GM23338 (cell line): ENCODE results near the gene FHIP1B. TPM values are rescaled to one million over a fixed set of nuclear protein-coding genes. Genes with fewer than 3 reads are reported as not detected.

ENCODE experiments used
- ATAC-seq: fragments of 200-7000 bp; cut with Tn5 transposase; 3 replicates; pipeline ENCODE4 v1.9.1; 2020
- DNase-seq: peaks from one replicate; pipeline ENCODE4 v3.0.0-alpha.2; 2015; ENCODE audit warnings: low spot score
- H2AFZ ChIP-seq: fragments of 200-600 bp; sonication (generic); 2 replicates; pipeline ENCODE4 v1.8.0; 2016; ENCODE audit warnings: antibody characterized with exemption, mild to moderate bottlenecking, moderate library complexity
- H3F3A ChIP-seq: fragments of 200-600 bp; sonication (generic); replicated peaks from 2 replicates; pipeline ENCODE4 v1.8.0; 2017; ENCODE audit warnings: antibody characterized with exemption, mixed run types, low read depth
- H3K27ac ChIP-seq: fragments of 200-600 bp; sonication (generic); 2 replicates; pipeline ENCODE4 v1.6.1; 2016; ENCODE audit warnings: low read depth
- H3K27me3 ChIP-seq: fragments of 200-600 bp; sonication (generic); 2 replicates; pipeline ENCODE4 v1.8.0; 2016; ENCODE audit warnings: mild to moderate bottlenecking, mixed run types, moderate library complexity; ENCODE audit not compliant: insufficient read depth
- H3K36me3 ChIP-seq: fragments of 200-600 bp; sonication (generic); 2 replicates; pipeline ENCODE4 v1.8.0; 2016; ENCODE audit warnings: mild to moderate bottlenecking; ENCODE audit not compliant: insufficient read depth
- H3K4me1 ChIP-seq: fragments of 200-600 bp; sonication (generic); 2 replicates; pipeline ENCODE4 v1.8.0; 2016; ENCODE audit warnings: mild to moderate bottlenecking, moderate library complexity; ENCODE audit not compliant: insufficient read depth
- H3K4me2 ChIP-seq: fragments of 200-600 bp; sonication (generic); 2 replicates; pipeline ENCODE4 v1.7.1; 2017; ENCODE audit warnings: mixed run types
- H3K4me3 ChIP-seq: fragments of 200-600 bp; sonication (generic); 2 replicates; pipeline ENCODE4 v1.6.1; 2016; ENCODE audit warnings: mixed run types
- H3K79me2 ChIP-seq: fragments of 200-600 bp; sonication (generic); replicated peaks from 2 replicates; pipeline ENCODE4 v1.8.0; 2017; ENCODE audit warnings: mild to moderate bottlenecking; ENCODE audit not compliant: insufficient read depth
- H3K9me2 ChIP-seq: fragments of 200-600 bp; sonication (generic); 2 replicates; pipeline ENCODE4 v1.8.0; 2017; ENCODE audit not compliant: insufficient read depth
- H4K20me1 ChIP-seq: fragments of 200-600 bp; sonication (generic); replicated peaks from 2 replicates; pipeline ENCODE4 v1.8.0; 2017; ENCODE audit warnings: mild to moderate bottlenecking; ENCODE audit not compliant: insufficient read depth
- H3K27ac Mint-ChIP-seq: 2 replicates; pipeline ENCODE4 v1.8.0; 2020; ENCODE audit warnings: inconsistent platforms, mild to moderate bottlenecking, moderate library complexity, mixed read lengths
- H3K27me3 Mint-ChIP-seq: 3 replicates; pipeline ENCODE4 v1.8.0; 2022; ENCODE audit warnings: low read depth, mild to moderate bottlenecking, moderate library complexity, mixed read lengths, inconsistent platforms; ENCODE audit not compliant: insufficient read depth, poor library complexity
- H3K36me3 Mint-ChIP-seq: 3 replicates; pipeline ENCODE4 v1.8.0; 2021; ENCODE audit warnings: low read depth, mild to moderate bottlenecking, inconsistent platforms, moderate library complexity, mixed read lengths
- H3K4me1 Mint-ChIP-seq: 3 replicates; pipeline ENCODE4 v1.8.0; 2020; ENCODE audit warnings: mild to moderate bottlenecking, inconsistent platforms, mixed read lengths
- H3K4me3 Mint-ChIP-seq: 3 replicates; pipeline ENCODE4 v1.8.0; 2021; ENCODE audit warnings: moderate library complexity, mild to moderate bottlenecking, inconsistent platforms, mixed read lengths
- H3K9me3 Mint-ChIP-seq: 3 replicates; pipeline ENCODE4 v1.8.0; 2020; ENCODE audit warnings: moderate library complexity, mild to moderate bottlenecking, inconsistent platforms, mixed read lengths
- CREB1 ChIP-seq: fragments of 250-450 bp; sonication (Bioruptor Pico); IDR thresholded peaks from 2 replicates; pipeline ENCODE4 v1.5.0; 2020; ENCODE audit warnings: low read depth, mild to moderate bottlenecking, moderate library complexity
- EZH2 ChIP-seq: fragments of 200-600 bp; sonication (generic); IDR thresholded peaks from one replicate; pipeline ENCODE4 v1.8.0; 2017; ENCODE audit warnings: antibody characterized with exemption, mild to moderate bottlenecking, low read depth; ENCODE audit not compliant: unreplicated experiment
- EZH2phosphoT487 ChIP-seq: fragments of 200-600 bp; sonication (generic); IDR thresholded peaks from one replicate; pipeline ENCODE4 v1.8.1; 2018; ENCODE audit warnings: antibody characterized with exemption; ENCODE audit not compliant: unreplicated experiment
- JUNB ChIP-seq: IDR thresholded peaks from one replicate; pipeline ENCODE4 v1.6.1; 2016; ENCODE audit warnings: antibody characterized with exemption; ENCODE audit not compliant: unreplicated experiment
- NANOG ChIP-seq: IDR thresholded peaks from 2 replicates; pipeline ENCODE4 v1.6.1; 2016; ENCODE audit warnings: antibody characterized with exemption, borderline replicate concordance
- POLR2AphosphoS5 ChIP-seq: IDR thresholded peaks from 2 replicates; pipeline ENCODE4 v1.6.1; 2016; ENCODE audit warnings: antibody characterized with exemption, low read depth
- REST ChIP-seq: IDR thresholded peaks from one replicate; pipeline ENCODE4 v1.6.1; 2018; ENCODE audit warnings: antibody characterized with exemption; ENCODE audit not compliant: unreplicated experiment
- ZNF114 ChIP-seq: fragments of 250-450 bp; sonication (Bioruptor Pico); IDR thresholded peaks from 2 replicates; pipeline ENCODE4 v1.5.0; 2020; ENCODE audit warnings: mild to moderate bottlenecking, moderate library complexity
- ZNF331 ChIP-seq: fragments of 250-450 bp; sonication (Bioruptor Pico); IDR thresholded peaks from 2 replicates; pipeline ENCODE4 v1.5.0; 2020; ENCODE audit warnings: low read depth, mild to moderate bottlenecking, moderate library complexity
- polyA plus RNA-seq: library from polyadenylated mRNA; unstranded; fragments of >200 nt; fragmentation: Nextera tagmentation; extraction: Ambion mirVana; gene quantifications from 2 replicates; pipeline ENCODE4 v1.2.1, GENCODE V29; 2016
- total RNA-seq: library from RNA; depleted of rRNA; stranded (reverse); fragments of >200 nt; shearing (Covaris generic); gene quantifications from 2 replicates; pipeline ENCODE4 v1.2.3, GENCODE V29; 2014
- TF ChIP-seq, protein P1 (sequence below): IDR thresholded peaks from 2 replicates; pipeline ENCODE4 v1.6.1; 2016; ENCODE audit warnings: antibody characterized with exemption

Gene FHIP1B
- total and polyA plus RNA-seq, 2 experiments from 2014 or later = 10.3 to 34.5 TPM

DNA sequence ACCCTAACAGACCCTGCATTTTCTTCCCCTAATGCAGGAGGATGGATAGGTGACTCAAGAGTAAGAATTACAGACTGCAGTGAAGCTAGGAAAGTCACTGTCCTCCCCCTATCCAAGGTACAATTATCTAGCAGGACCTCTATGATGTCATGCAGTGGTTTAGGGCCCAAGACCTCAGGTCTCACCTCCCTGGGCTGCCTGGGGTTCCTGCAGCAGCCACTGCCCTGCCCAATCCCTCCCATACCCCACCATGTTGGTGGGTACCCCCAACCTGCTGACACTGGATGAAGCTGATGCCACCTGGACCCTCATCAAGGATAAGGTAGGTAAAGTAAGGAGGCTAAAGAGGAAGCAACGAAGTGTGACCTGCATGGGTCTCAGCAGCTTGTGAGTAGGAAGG is 29.1 kb downstream of the FHIP1B start, which contains the start of gene C11orf42:
Gene C11orf42 (plus strand): TSS at position 192 of the 400 bp plus-strand sequence. CDS start 59 bp downstream, at position 251.
- H3K79me2 ChIP-seq = no peaks in the 10 kb centered on the region
- no peak within 1 kb of the TSS for H3K27ac Mint-ChIP-seq
- no peaks in the 10 kb centered on the region for H3K36me3 ChIP-seq
- DNase-seq (no peak), ATAC-seq (no peak)
- H3K4me1 Mint-ChIP-seq = peaks cover 8% of the 10 kb centered on the region
- H3K27me3 ChIP-seq = no peaks in the 10 kb centered on the region
- no peak within 1 kb of the TSS for H3K4me3 ChIP-seq
- H3K4me3 Mint-ChIP-seq = no peak within 1 kb of the TSS
- no peaks in the 10 kb centered on the region for H3K9me3 Mint-ChIP-seq
- H3K36me3 Mint-ChIP-seq = 0 out of 3 replicates have a peak, but pooled peaks cover 3% of the 10 kb centered on the region
- no peak within 1 kb of the TSS for H3K4me2 ChIP-seq
- H3K27me3 Mint-ChIP-seq = peaks cover 2% of the 10 kb centered on the region
- peaks cover 5% of the 10 kb centered on the region; the same call in 1 of the 2 replicates for H4K20me1 ChIP-seq
- no peak within 1 kb of the TSS for H2AFZ ChIP-seq
- H3F3A ChIP-seq = no peaks in the 10 kb centered on the region
- H3K27ac ChIP-seq = no peak within 1 kb of the TSS
- H3K4me1 ChIP-seq = peaks cover 7% of the 10 kb centered on the region; the same call in 1 of the 2 replicates
- TF ChIP-seq EZH2 = no peak
- no peak for TF ChIP-seq EZH2phosphoT487
- TF ChIP-seq POLR2AphosphoS5 = no peak
- TF ChIP-seq REST = no peak
- no peak for TF ChIP-seq CREB1
- TF ChIP-seq JUNB = no peak
- TF ChIP-seq, protein P1, sequence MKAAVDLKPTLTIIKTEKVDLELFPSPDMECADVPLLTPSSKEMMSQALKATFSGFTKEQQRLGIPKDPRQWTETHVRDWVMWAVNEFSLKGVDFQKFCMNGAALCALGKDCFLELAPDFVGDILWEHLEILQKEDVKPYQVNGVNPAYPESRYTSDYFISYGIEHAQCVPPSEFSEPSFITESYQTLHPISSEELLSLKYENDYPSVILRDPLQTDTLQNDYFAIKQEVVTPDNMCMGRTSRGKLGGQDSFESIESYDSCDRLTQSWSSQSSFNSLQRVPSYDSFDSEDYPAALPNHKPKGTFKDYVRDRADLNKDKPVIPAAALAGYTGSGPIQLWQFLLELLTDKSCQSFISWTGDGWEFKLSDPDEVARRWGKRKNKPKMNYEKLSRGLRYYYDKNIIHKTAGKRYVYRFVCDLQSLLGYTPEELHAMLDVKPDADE = no peak
- no peak for TF ChIP-seq ZNF114
- no peaks in the 10 kb centered on the region for H3K9me2 ChIP-seq

DNA sequence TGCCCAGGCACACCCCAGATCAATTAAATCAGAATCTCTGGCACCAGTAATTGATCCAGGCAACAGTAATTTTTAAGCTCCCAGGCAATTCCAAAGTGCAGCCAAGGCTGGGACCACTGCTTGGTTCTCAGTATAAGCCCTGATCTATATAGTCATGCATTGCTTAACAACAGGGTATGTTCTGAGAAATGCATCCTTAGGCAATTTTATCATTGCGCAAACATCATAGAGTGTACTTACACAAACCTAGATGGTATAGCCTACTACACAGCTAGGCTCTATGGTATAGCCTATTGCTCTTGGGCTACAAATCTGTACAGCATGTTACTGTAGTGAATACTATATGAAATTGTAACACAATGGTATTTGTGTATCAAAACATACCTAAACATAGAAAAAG is 29.7 kb downstream of the FHIP1B start:
- Histone ChIP-seq H3K4me1 (peaks cover 7% of the 10 kb centered on the region; the same call in 1 of the 2 replicates), H3K27me3 (no peaks in the 10 kb centered on the region), H3K79me2 (no peaks in the 10 kb centered on the region), H3K4me2 (no peak overlapping the region), H3K4me3 (no peak overlapping the region), H3K27ac (no peak overlapping the region), H3K9me2 (no peaks in the 10 kb centered on the region), H3F3A (no peaks in the 10 kb centered on the region), H4K20me1 (peaks cover 5% of the 10 kb centered on the region; the same call in 1 of the 2 replicates), H3K36me3 (no peaks in the 10 kb centered on the region), H2AFZ (no peak overlapping the region)
- H3K36me3 Mint-ChIP-seq = 0 out of 3 replicates have a peak, but pooled peaks cover 3% of the 10 kb centered on the region
- H3K9me3 Mint-ChIP-seq = no peaks in the 10 kb centered on the region
- H3K4me3 Mint-ChIP-seq = no peak overlapping the region
- H3K27me3 Mint-ChIP-seq = peaks cover 2% of the 10 kb centered on the region
- no peak for ATAC-seq
- H3K27ac Mint-ChIP-seq = no peak overlapping the region
- DNase-seq = no peak
- H3K4me1 Mint-ChIP-seq = peaks cover 8% of the 10 kb centered on the region
- no peak for TF ChIP-seq NANOG
- no peak for TF ChIP-seq ZNF331
- TF ChIP-seq, protein P1 = no peak
- TF ChIP-seq JUNB = no peak
